Activated T-helper 1 cell treated with Interleukin-2 at 50 U/mL for 16 hours (primary cell): ENCODE measurements around the gene AJM1.
"Not testable (repeated sequence)": the region's sequence is repeated elsewhere in the genome, so short reads cannot be mapped to it uniquely, and the experiment has no call there.

Source experiments
- DNase-seq: peaks from one replicate; pipeline ENCODE4 v3.0.0-alpha.2; 2020; ENCODE audit warnings: low read depth

AJM1 gene

GRCh38 chr9:136880651-136881050 lies 38.4 kb downstream of the AJM1 start:
- no peak for DNase-seq

- DNase-seq: no peak
Observed at GRCh38 chr9:136881691-136882108, 39.4 kb downstream of the AJM1 start.

- peak; percentile 73 for DNase-seq
Observed at GRCh38 chr9:136882109-136882946, 40.0 kb downstream of the AJM1 start.

DNA sequence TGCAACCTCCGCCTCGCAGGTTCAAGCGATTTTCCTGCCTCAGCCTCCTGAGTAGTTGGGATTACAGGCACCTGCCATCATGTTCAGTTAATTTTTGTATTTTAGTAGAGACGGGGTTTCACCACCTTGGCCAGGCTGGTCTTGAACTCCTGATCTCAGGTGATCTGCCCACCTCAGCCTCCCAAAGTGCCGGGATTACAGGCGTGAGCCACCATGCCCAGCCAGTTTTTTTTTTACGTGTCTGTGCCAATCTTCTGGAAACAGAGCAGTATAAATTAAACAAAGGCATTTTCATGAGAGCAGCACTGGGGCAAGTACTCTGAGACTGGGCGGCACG lies 40.6 kb downstream of the AJM1 start:
- DNase-seq: not testable (repeated sequence)

DNA sequence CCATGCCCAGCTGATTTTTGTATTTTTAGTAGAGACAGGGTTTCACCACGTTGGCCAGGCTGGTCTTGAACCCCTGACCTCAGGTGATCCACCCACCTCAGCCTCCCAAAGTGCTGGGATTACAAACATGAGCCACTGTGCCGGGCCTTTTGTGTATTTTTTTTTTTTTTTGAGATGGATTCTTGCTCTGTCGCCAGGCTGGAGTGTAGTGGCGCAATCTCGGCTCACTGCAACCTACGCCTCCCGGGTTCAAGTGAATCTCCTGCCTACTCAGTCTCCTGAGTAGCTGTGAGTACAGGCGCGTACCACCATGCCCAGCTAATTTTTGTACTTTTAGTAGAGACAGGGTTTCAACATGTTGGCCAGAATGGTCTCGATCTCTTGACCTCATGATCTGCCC lies 41.4 kb downstream of the AJM1 start:
- not testable (repeated sequence) for DNase-seq

- peak; percentile 97 for DNase-seq
Observed at GRCh38 chr9:136885950-136886578, 43.8 kb downstream of the AJM1 start, which contains the start of gene TRAF2. TRAF2 (plus strand) TSS chr9:136886516; CDS start chr9:136898741, 12,225 bp downstream.

DNA sequence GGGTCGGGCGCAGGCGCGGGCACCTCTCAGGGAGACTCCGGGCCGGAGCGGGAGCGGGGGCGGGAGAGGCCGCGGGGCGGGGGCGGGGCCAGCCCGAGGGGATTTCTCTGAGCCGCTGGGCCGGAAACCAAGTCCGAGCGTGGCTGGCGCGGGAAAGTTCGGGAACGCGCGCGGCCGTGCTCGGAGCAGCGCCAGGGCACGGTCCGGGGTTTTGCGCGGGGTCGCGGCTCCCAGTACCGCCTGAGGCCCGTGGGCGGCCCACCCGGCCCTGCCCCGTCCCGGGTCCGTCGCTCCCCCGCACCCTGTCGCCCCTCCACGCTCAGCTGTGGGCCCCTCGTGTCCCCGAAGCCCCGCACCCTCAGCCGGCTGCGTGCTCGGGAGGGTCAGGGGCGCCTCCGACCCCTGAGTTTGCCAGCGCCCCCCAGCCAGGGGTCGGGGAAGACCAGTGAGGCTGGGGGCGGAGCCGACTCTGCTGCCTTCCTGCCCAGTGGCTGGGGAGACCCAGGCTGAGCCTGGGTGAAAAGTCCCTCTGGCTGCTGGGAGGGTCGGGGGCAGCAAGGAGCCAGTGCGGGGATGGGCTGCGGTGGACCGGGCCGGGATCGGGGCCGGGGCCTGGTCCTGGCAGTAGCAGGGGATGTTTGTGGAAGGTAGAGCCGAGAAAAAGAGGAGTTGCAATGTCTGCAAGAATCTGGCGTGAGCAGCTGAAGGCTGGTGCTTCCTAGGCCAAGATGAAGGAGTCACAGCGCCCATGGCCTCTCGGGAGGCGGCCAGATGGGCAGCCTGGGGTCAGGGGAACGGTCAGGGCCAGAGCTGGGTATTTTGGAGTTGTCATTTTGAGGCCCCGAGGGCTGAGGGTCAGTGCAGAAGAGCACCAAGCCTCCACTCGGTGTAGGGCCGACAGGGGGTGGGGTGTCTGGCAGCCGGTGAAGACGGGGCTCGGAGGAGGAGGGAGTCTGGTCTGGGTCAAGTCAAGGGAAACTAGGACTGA lies 44.6 kb downstream of the AJM1 start:
- no peak for DNase-seq

- DNase-seq: no peak
Observed at GRCh38 chr9:136888454-136888853, 46.2 kb downstream of the AJM1 start.

GRCh38 chr9:136889858-136890257 lies 47.6 kb downstream of the AJM1 start:
- no peak for DNase-seq

- DNase-seq: no peak
Observed at GRCh38 chr9:136890661-136891060, 48.4 kb downstream of the AJM1 start.
